Measurements from ENCODE around the gene TFDP2. TPM values are rescaled to one million over a fixed set of nuclear protein-coding genes. Genes with fewer than 3 reads are reported as not detected.

The TFDP2 gene
- total and polyA plus RNA-seq, 9 of the 15 experiments (the other 6 are each of a cell fraction or from before 2014, with no cell fraction given), result 95.6 to 179 (median 126) TPM

DNA sequence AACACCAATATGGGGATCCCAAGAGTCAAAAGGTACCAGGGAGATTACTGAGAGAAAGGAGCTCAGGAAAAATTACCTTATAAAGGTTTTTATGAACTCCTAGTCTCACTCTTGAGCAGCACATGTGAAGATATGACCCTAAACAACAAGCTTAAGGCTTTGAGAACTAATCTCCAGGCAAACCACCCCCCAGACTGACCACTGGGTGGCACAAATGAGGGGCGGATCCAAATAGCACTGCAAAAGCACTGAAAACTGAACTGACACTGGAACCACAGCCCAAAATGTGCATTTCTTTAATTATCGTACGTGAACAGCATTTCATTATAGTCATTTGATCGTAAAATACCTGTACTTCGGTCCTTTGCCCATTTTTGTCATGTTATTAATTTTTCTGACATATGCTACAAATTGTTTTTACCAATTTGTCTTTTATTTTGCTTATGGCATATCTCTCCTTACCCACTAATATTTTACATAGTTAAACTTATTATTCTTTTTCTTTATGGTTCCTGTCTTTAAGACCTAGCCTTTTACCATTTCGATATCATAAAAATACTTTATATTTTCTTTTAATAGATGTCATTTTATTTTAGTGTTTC lies 31.5 kb upstream of the TFDP2 start (continued):
- TF ChIP-seq, protein P1, sequence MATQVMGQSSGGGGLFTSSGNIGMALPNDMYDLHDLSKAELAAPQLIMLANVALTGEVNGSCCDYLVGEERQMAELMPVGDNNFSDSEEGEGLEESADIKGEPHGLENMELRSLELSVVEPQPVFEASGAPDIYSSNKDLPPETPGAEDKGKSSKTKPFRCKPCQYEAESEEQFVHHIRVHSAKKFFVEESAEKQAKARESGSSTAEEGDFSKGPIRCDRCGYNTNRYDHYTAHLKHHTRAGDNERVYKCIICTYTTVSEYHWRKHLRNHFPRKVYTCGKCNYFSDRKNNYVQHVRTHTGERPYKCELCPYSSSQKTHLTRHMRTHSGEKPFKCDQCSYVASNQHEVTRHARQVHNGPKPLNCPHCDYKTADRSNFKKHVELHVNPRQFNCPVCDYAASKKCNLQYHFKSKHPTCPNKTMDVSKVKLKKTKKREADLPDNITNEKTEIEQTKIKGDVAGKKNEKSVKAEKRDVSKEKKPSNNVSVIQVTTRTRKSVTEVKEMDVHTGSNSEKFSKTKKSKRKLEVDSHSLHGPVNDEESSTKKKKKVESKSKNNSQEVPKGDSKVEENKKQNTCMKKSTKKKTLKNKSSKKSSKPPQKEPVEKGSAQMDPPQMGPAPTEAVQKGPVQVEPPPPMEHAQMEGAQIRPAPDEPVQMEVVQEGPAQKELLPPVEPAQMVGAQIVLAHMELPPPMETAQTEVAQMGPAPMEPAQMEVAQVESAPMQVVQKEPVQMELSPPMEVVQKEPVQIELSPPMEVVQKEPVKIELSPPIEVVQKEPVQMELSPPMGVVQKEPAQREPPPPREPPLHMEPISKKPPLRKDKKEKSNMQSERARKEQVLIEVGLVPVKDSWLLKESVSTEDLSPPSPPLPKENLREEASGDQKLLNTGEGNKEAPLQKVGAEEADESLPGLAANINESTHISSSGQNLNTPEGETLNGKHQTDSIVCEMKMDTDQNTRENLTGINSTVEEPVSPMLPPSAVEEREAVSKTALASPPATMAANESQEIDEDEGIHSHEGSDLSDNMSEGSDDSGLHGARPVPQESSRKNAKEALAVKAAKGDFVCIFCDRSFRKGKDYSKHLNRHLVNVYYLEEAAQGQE (IDR thresholded peaks at IDR 0.05; ENCODE audit: borderline replicate concordance), result peak; percentile 39; the same call in 1 of the 2 replicates
- TF ChIP-seq, protein P1 (CRISPR knock-in tag; IDR thresholded peaks at IDR 0.05; ENCODE audit: low read depth), result no peak
- TF ChIP-seq POLR2H (tag; IDR thresholded peaks at IDR 0.05; ENCODE audit: low read depth) (no peak), DACH1 (IDR thresholded peaks at IDR 0.05; ENCODE audit: partially characterized antibody) (no peak), NR4A1 (CRISPR knock-in tag; IDR thresholded peaks at IDR 0.05) (no peak), NR4A1 (tag; IDR thresholded peaks at IDR 0.05) (no peak), PHF20 (IDR thresholded peaks at IDR 0.05; ENCODE audit: partially characterized antibody) (no peak), ZNF175 (CRISPR knock-in tag; IDR thresholded peaks at IDR 0.05; ENCODE audit: low read depth) (no peak), DMBX1 (CRISPR knock-in tag; IDR thresholded peaks at IDR 0.05; ENCODE audit: borderline replicate concordance) (no peak), ELF4 (CRISPR knock-in tag; IDR thresholded peaks at IDR 0.05) (no peak), ZNF239 (CRISPR knock-in tag; IDR thresholded peaks at IDR 0.05) (no peak), PURB (CRISPR knock-in tag; IDR thresholded peaks at IDR 0.05; ENCODE audit: low read depth) (no peak)
- TF ChIP-seq, protein P2, sequence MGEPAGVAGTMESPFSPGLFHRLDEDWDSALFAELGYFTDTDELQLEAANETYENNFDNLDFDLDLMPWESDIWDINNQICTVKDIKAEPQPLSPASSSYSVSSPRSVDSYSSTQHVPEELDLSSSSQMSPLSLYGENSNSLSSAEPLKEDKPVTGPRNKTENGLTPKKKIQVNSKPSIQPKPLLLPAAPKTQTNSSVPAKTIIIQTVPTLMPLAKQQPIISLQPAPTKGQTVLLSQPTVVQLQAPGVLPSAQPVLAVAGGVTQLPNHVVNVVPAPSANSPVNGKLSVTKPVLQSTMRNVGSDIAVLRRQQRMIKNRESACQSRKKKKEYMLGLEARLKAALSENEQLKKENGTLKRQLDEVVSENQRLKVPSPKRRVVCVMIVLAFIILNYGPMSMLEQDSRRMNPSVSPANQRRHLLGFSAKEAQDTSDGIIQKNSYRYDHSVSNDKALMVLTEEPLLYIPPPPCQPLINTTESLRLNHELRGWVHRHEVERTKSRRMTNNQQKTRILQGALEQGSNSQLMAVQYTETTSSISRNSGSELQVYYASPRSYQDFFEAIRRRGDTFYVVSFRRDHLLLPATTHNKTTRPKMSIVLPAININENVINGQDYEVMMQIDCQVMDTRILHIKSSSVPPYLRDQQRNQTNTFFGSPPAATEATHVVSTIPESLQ (CRISPR knock-in tag; IDR thresholded peaks at IDR 0.05), result no peak
- TF ChIP-seq, protein P3, sequence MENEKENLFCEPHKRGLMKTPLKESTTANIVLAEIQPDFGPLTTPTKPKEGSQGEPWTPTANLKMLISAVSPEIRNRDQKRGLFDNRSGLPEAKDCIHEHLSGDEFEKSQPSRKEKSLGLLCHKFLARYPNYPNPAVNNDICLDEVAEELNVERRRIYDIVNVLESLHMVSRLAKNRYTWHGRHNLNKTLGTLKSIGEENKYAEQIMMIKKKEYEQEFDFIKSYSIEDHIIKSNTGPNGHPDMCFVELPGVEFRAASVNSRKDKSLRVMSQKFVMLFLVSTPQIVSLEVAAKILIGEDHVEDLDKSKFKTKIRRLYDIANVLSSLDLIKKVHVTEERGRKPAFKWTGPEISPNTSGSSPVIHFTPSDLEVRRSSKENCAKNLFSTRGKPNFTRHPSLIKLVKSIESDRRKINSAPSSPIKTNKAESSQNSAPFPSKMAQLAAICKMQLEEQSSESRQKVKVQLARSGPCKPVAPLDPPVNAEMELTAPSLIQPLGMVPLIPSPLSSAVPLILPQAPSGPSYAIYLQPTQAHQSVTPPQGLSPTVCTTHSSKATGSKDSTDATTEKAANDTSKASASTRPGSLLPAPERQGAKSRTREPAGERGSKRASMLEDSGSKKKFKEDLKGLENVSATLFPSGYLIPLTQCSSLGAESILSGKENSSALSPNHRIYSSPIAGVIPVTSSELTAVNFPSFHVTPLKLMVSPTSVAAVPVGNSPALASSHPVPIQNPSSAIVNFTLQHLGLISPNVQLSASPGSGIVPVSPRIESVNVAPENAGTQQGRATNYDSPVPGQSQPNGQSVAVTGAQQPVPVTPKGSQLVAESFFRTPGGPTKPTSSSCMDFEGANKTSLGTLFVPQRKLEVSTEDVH (IDR thresholded peaks at IDR 0.05; ENCODE audit: low read depth, partially characterized antibody), result no peak

Data from K562 (cell line).